GM23248 (cell line): ENCODE results near the gene RNF169.

Experiments used
- EZH2 ChIP-seq: fragments of 200-600 bp; sonication (generic); IDR thresholded peaks from 2 replicates; pipeline ENCODE4 v1.6.1; 2018; ENCODE audit warnings: antibody characterized with exemption, mild to moderate bottlenecking; ENCODE audit not compliant: insufficient read depth, poor library complexity, severe bottlenecking
- EZH2phosphoT487 ChIP-seq: fragments of 200-600 bp; sonication (generic); IDR thresholded peaks from 2 replicates; pipeline ENCODE4 v1.6.1; 2018; ENCODE audit warnings: antibody characterized with exemption, moderate library complexity, mild to moderate bottlenecking, low read depth; ENCODE audit not compliant: insufficient read depth

DNA sequence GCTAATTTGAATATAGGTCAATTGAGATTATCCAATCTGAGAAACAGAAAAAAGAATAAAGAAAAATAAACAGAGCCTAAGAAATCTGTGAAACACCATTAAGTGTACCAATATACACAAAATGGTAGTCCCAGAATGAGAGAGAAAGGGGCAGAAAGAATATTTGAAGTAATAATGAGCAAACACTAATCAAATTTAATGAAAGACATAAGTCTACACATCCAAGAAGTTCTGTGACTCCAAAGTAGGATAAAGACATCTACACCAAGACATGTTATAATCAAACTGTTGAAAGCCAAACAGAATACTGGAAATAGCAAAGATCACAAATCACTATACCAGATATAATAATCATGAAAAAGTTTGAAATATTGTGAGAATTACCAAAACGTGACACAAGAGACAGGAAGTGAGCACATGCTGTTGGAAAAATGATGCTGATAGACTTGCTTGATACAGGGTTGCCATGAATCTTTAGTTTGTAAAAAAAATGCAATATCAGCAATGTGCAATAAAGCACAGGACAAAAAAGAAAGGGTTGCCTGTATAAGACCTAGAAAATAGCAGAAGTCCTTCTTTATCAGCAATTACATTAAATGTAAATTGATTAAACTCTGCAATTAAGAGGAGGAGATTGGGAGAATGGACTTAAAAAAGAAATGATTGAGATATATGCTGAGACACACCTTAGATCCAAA is 75.8 kb downstream of the RNF169 start:
- TF ChIP-seq EZH2 = no peak
- no peak for TF ChIP-seq EZH2phosphoT487
